Left cardiac atrium (tissue), 4 donors: Measurements from ENCODE around the gene CYP46A1. TPM values are rescaled to one million over a fixed set of nuclear protein-coding genes. Genes with fewer than 3 reads are reported as not detected.
A peak's percentile ranks its signal among the peaks of the same experiment; 100 is the strongest.

ENCODE experiments used
- ATAC-seq, 2 donors: fragments of 200-7000 bp; cut with Tn5 transposase; one replicate each; pipeline ENCODE4 v1.9.1; 2020; ENCODE audit warnings: mild to moderate bottlenecking in 2 of 2, moderate library complexity in 2 of 2
- DNase-seq: peaks from one replicate; pipeline ENCODE4 v3.0.0-alpha.2; 2020
- intact Hi-C, 2 donors: fragments of 100-400 bp; cut with DNase I; formaldehyde crosslinking; loops; one replicate each; pipeline versions ENCODE4 v1.14.1 to v1.15.1; 2022 to 2023
- total RNA-seq, 2 donors: library from RNA; stranded (reverse); fragmentation: NEBNext Ultra II Directional; extraction: Animal tissue kit (Norgen Biotek cat#: 25700); gene quantifications; one replicate each; pipeline ENCODE4 v1.2.1, GENCODE V29; 2021
- donor health status: DM: no; HTN: yes; CAD: no.
- donor health status: DM: no; HTN: yes; CAD: no; lungs with severe emphysema.
- donor health status: DM: yes; HTN: yes; CAD: no.
- donor health status: Dilated cardiomyopathy.

The CYP46A1 gene
- total RNA-seq, 2 donors from 2014 or later = 4.1 to 4.7 TPM

DNA sequence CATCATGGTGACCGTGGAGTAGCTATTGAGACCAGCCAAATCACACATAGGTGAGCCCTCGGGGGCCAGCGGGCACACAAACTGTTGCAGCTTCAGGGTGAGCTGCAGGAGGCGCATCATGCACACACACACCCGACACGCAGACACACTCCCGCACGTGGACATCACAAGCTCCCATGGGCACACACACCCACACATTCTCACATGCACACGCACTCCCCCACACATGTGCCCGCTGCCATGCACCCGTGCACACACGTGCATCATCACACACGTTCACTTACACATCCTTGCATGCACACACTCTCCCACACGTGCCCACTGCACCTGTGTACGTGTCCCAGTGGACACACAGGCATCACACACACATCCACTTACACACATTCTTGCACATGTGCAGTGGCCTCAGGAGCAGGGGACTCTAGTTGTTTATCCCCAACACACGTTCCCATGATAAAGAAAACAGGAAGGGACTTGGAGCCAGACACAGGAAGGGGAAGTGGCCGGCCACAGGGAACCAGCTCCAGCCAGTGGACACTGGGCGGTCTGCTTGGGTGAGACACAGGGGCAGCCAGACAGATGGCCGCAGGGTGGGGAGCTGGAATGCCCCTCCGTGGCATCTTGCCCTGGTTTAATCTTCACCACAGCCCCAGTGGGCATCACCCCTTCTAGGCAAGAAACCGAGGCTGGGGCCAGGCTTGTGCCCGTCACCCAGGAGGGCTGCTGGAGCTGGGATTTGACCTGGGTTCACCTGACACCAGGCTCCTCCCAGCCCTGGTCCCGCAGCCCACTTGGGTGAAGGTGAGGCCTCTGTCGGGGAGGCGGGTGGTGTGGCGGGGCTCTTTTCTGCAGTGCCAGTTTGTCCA, 49.7 kb downstream of the CYP46A1 start:
- peak; percentile 64 for DNase-seq
- intact Hi-C loops = loop anchor here (5.0 kb wide), 2 partner anchors 59 to 154 kb away; partner anchors contain the start of gene EML1 (in 2 of the 2)
- ATAC-seq = peak in 1 of 2 donors; percentile 3

DNA sequence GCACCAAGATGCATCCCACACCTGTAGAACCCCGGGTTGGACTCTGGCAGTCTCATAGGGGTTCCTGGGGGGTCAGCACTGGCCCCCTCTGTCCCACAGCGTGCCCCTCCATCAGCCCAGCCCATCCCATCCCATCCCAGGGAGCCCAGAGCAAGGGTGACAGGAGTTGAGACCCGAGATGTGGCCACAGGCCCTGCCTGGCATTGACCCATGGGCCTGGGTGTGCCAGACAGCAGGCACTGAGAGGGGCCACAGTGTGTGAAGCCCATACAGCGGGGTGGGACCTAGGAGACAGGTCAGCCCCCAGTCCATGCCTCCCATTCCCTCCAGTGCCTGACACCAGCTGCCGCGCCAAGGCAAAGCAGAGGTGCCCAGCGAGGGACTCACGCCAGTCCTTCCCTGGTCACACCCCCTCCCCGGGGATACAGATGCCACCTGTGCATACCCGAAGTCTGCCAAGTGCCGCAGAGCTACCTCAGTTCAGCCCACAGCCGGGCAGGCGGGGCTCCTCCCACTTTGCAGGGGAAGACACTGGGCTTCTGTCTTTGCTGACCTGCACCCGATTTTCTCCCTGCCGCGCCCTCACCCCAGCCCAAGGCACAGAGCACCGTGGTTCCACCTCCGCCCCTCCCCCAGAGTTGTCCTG, 50.4 kb downstream of the CYP46A1 start:
- intact Hi-C loops = loop anchor here (5.0 kb wide), 2 partner anchors 58 to 153 kb away; partner anchors contain the start of gene EML1 (in 2 of the 2)
- peak; percentile 23 for DNase-seq

DNA sequence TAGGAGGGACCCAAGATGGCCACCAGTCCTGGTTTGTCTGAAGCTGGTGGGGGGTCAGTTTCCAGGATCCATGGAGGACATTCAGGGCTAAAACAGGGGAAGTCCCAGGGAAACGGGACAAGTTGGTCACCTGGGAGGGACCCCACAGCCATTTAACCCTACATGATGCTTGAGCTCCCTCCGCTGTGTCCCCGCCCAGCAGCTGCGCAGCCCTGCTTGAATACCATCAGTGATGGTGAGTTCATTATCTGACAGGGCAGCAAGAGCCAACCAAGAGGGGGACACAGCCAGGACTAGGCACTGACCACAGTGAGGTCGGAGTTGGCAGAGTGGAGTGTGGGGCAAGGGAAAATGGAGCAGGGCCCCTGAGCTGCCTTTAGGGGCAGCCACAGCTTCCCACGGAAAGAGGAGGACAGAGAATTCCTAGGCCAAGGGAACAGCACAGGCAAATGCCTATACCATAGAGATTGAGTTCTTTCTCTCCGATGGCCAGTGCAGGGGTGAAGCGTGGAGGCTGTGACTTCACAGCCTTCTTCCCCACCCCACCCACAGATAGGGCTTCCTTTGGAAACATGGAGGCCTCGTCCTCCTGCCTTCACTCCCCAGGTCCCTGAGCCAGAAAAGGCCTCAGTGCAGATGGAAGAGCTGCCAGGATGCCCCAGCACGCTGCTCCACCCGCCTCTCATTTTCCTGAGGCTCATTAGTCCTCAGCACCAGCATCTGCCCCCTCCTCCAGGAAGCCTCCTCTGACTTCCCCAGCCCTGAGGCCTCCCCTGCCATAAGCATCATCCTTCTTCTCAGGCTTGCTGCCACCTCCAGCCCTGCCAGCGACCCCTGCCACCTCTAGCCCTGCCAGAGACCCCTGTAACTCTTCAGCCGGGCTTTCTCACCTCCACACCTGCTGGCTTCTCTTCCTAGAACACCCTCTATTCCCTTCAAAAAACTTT, 51.4 kb downstream of the CYP46A1 start:
- no peak for ATAC-seq
- intact Hi-C loops = no loop called here
- peak; percentile 20 for DNase-seq

More for the DNA sequence above, 50.4 kb downstream of the CYP46A1 start:
- ATAC-seq = no peak

DNA sequence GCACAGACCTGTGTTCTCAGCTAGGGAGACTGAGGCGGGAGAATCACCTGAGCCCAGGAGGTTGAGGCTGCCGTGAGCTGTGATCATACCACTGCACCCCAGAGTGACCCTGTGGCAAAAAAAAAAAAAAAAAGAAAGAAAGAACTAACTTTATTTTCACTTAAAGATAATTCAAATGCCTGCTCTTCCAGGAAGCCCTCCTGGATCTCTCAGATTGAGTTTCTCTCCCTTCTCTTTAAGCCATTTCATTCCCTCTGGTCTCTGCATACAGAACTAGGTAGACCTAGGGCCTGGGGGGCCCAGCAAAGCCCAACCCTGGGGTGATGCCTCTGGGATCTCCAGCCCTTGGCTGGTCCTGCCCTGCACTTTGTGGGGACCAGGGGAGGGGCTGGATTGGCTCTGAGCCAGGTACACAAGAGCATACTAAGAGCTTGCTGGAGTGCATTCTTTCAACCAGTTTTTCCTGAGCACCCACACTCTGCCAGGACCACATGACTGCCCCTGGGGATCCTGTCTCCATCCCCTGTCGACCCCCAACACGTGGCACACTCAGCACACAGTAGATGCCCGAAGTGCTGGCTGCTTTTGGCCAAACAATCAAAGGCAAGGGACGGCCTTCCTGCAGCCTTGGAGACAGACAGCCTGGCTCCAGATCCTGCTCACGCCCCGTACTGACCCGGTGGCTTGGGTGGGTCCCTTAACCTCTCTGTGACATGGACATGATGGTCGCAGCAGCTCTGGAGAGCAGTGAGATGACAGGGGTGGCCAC, 52.7 kb downstream of the CYP46A1 start:
- intact Hi-C loops = no loop called here
- peak in 1 of 2 donors; percentile 39 for ATAC-seq

GRCh38 chr14:99737451-99737951, 53.4 kb downstream of the CYP46A1 start:
- DNase-seq (peak; percentile 82), ATAC-seq (peak; percentile 86 to 87)
- intact Hi-C loops = no loop called here

More for the DNA sequence above, 52.7 kb downstream of the CYP46A1 start:
- peak; percentile 65 for DNase-seq

- no peak for DNase-seq
- intact Hi-C loops = no loop called here
- ATAC-seq = peak; percentile 27 to 45
Measured at GRCh38 chr14:99737956-99738667, 54.0 kb downstream of the CYP46A1 start.

DNA sequence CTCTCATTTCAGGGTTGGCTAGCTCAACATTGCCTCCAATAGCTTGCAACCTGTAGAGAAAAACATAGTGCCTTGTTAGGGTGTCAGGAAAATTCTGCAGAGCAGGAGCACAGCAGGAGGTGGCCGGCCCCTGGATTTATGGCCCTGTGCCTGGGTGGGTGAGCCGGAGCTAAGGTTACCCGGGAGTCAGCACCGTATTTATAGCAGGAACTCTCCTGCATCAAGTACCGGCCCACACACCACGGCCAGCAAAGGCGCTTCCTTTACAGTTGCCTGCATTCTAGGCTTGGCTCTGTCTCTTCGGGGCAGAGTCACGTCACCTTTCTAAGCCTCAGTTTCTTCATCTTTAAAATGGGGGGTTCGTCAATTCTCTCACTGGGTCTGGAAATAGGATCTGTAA, 56.3 kb downstream of the CYP46A1 start:
- intact Hi-C loops = no loop called here
- DNase-seq (no peak), ATAC-seq (peak in 1 of 2 donors; percentile 8)

- intact Hi-C loops = no loop called here
- no peak for DNase-seq
- ATAC-seq = no peak
Measured at GRCh38 chr14:99741227-99741976, 57.3 kb downstream of the CYP46A1 start.

DNA sequence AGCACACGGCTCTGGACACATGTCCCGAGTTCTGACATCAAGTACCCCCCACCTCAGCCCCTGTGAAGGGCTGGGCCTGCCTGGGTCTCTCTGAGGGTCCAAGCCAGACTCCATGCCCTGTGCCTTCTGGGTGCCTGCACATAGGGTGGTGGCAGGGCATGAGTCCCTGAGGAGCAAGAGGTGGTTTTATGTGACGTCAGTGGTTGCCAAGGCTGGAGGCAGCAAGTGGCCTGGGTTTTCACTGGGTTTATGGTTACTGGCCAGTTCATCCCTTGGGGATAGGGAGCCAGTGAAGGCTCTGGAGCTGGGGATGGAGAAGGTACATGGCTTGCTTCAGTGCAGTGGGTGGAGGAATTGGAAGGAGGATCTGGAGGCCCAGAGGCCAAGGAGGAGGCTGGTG, 58.0 kb downstream of the CYP46A1 start:
- intact Hi-C loops = no loop called here
- ATAC-seq (no peak), DNase-seq (no peak)

GRCh38 chr14:99742509-99743487, 58.7 kb downstream of the CYP46A1 start:
- ATAC-seq = no peak
- intact Hi-C loops = no loop called here
- no peak for DNase-seq

DNA sequence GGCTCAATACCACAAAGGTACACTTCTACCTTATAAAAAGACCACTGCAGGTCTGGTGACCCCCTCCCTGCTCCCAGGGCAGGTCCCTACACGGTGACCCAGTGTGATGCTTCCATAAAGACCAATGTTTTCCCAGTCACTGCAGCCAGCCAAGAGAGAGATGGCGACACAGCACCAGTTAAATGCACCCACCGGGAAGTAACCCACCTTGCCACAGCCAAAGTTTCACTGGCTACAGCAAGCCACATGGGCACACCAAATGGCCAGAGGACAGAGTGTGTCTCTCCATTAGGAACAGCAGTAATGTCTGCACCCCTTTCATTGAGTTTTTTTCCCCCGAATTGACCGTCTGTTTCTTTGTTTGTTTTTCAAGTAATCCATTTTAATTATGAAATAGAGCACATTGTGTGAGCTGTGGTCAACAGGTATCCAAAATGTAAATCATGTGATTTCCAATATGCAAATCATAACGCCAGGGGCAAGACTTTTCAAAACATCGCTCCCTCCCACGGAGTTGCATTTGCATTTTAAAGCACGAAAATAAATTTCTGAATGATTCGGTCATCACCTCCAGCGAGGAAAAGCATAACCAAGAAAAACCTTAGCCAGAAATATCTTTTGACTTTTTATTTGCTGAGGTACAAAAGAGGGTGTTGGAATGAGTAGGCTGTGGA, 60.2 kb downstream of the CYP46A1 start:
- DNase-seq (no peak), ATAC-seq (no peak)
- intact Hi-C loops = no loop called here

GRCh38 chr14:99744873-99745224, 60.8 kb downstream of the CYP46A1 start:
- DNase-seq = no peak
- intact Hi-C loops = no loop called here
- no peak for ATAC-seq

DNA sequence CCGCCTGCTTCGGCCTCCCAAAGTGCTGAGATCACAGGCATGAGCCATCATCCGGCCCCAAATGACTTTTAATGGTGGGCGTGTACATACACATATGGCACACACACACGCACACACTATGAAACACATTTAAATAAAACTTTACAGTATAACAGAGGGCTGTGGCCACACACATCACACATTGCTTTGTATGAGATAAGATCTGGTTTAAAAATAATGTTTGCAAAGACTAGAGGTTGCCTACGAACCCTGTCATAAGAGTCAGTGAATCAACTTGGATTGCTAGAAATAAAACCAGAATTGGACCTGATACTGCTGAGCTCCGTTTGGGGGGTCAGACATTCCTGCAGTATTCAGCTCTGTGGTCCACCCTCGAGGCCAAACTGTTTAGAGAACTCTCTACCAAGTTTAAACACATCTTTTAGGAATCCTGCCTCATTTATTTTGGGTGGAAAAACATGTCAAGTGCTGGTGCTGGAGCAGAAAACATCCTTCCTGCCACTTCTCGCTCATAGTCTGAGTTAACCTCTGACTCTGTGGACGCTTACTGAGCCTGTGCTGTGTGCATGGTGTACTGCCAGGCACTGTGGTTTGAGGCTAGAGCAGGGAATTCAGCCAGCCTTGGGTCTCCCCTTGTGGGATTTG, 61.3 kb downstream of the CYP46A1 start:
- intact Hi-C loops = no loop called here
- DNase-seq (no peak), ATAC-seq (peak in 1 of 2 donors; percentile 10)

- DNase-seq = no peak
- intact Hi-C loops = no loop called here
- ATAC-seq = no peak
Measured at GRCh38 chr14:99747167-99747566, 63.1 kb downstream of the CYP46A1 start.
